GM21390 (cell line): ENCODE data around the gene DICER1.

ENCODE experiments used
- ATAC-seq: cut with Tn5 transposase; IDR thresholded peaks from one replicate; pipeline ENCODE4 v1.9.1; 2021; ENCODE audit not compliant: unreplicated experiment

Gene DICER1

DNA sequence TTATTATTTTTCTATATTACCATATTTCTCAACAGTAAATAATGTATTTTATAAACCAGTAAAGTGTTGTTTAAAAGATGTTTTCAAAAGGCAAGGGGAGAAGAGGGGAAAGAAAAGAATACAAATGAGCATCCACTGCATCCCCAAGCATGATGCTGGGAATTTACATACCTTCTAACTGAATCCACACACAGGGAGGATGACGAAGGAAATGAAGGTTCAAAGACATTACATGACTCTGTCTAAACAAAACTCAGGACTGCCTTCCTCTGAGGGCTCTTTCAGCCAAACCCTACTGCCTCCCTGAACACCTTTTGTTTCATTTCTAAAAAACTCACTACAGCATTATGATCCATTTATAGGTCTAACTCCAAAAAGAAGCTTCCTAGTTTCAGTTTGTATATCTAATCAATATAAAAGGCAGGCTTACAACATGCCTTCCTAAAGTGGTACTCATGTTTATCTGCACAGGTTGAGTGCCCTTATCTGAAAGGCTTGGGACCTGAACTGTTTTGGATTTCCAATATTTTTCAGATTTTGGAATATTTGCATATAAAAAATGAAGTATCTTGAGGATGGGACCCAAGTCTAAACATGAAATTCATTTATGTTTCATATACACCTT, 30.3 kb downstream of the DICER1 start:
- ATAC-seq, result no peak

DNA sequence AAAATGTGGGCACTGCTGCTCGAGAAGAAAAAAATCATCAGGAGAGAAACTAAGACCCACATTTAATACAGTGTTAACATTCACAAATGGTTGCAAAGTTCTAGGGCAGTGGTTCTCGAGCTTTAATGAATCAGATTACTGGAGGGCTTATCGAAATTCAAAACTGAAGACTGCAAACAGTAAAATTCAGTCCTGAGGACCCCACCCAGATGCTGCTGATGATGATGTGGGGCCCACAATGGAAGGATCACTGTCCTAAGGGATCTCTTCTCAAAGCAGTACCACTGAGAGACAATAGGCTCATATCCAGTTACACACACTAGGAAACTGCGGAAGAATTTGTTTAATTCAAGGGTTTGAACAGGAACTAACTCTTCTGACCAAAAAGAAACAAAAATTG, 31.4 kb downstream of the DICER1 start:
- no peak for ATAC-seq

- ATAC-seq, result no peak
Observed at GRCh38 chr14:95125221-95125620, 32.1 kb downstream of the DICER1 start.

GRCh38 chr14:95123891-95124579, 33.3 kb downstream of the DICER1 start:
- no peak for ATAC-seq

DNA sequence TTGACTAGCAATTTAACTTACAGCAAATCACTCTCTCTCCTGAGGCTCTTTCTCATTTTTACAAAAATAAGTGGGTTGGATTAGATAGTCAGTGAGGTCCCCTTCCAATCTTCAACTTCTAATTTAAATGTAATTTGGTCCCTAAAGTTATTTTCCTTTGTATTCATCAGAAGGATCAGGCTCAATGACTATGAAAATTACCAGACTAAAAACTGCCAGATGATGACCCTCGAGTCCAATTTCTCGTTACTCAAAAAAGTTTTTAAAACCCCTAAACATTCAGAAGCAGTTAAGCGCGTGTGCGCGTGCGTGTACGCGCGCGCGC, 34.7 kb downstream of the DICER1 start:
- no peak for ATAC-seq

GRCh38 chr14:95121911-95122620, 35.3 kb downstream of the DICER1 start:
- no peak for ATAC-seq

DNA sequence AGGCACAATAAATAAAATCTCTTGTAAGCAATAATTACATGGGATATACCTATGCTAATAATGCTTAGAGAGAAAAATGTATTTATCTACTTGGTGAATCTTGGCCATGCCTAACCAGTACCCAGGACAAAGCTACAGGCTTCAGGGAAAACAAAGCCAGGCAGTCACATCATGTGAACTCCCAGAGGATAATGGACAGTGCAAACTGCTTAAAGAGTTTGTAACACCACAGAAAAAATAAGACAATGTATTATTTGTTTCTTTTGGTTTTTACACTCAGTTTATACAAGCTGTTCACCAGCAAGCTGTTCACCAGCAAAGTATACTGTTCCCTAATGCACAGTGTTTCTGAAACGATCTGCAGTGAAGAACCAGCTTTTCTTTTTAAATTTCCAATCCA, 38.0 kb downstream of the DICER1 start:
- no peak for ATAC-seq

- ATAC-seq, result no peak
Observed at GRCh38 chr14:95117937-95118721, 39.2 kb downstream of the DICER1 start.

DNA sequence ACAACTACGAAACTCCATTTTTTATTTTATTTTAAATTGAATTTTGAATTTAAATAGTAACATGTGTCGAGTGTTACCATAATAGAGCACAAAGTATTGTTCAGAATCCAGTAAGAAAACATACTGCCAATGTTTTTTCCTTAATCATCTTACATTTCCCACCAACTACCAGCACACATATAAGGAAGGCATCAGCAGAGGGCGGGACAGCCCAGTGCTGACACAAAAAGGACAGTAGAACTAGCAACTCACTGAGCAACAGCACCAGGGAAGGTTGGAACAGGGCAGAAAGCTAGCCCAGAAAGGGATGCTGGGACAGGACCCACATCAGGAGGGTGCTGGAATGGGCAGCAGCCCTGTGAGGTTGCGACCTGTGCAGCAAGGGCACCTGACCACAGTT, 43.9 kb downstream of the DICER1 start:
- no peak for ATAC-seq

- no peak for ATAC-seq
Observed at GRCh38 chr14:95111507-95112164, 45.7 kb downstream of the DICER1 start.

- ATAC-seq, result no peak
Observed at GRCh38 chr14:95110178-95110577, 47.2 kb downstream of the DICER1 start.

DNA sequence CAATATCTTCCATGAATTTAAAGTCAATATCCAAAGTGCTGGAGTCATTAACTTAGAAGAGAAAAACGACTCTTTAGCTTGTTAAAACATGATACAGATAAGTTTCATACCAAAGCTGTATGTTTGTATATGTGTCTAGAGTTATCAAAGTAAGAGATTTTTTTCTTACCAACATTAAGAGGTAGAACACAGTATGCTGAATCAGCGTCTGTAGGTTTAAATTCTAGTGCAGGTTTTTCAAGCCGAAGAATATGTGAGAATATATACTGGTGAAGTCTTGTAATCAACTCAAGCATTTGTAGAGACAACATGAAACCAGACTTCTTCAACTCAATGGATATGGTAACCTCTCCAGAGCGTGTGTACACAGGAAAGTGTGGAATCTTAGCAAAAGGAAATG, 49.6 kb downstream of the DICER1 start:
- ATAC-seq, result no peak

- ATAC-seq, result no peak
Observed at GRCh38 chr14:95106971-95107370, 50.4 kb downstream of the DICER1 start.

DNA sequence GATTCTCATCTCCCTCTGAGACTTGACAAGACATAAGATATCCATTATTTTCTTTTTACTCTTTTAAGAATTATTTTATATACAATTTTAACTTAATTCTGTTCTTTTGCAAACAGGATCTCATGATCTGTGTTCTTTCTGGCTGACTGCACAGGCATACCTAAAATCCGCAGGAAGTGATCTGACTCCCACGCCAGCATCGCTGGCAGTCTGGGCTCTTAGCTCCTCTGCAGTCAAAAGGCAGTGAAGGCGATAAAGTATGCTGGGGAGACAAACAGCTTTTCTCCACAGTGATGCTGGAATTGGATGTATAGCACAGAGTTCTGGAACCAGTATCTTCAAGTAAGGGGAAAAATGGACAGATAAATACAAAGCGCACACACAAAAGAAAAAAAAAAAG, 52.4 kb downstream of the DICER1 start:
- no peak for ATAC-seq

- ATAC-seq, result no peak
Observed at GRCh38 chr14:95102680-95103044, 54.7 kb downstream of the DICER1 start.

DNA sequence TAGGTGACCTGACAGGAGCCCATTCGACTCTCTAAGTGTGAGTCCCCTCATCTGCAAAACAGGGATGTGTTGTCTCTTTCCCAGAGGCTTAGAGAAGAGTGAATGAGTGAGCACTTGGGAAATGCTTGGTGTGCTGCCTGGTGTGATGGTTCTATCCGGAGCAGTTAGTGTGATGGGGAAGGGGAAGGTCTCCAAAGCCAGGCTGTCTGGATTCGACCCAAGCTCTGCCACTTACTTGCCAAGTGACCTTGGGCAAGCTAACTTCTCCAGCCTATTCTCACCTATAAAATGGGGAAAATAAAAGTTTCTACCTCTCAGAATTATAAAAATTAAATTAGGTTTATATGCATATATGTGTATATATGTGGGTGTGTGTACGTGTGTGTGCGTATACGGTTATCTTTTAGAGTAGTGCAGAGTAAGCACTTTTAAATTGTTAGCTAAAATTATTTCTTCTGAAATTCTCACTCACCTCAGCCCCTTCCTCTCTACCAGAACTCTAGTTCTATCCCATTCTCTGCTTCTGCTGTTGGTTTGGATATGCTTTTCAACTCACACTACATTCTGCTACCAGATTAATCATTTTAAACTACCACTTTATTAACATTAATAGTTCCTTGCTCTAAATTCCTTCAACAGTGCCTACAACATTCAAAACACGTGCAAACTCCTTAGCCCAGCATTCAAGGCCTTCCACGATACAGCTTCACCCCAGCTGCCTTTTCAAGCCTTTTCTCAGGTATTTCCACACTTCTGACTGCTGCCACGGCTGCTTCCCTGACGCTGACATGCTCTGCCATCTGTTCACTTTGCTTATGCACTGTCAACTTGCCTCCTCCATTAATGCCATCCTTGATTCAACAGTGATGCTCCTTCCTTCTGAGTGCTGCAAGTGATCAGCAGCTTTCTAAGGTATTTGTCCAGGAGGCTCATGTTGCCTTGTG, 55.3 kb downstream of the DICER1 start:
- no peak for ATAC-seq

GRCh38 chr14:95098984-95099599, 58.2 kb downstream of the DICER1 start:
- ATAC-seq, result peak; percentile 60

DNA sequence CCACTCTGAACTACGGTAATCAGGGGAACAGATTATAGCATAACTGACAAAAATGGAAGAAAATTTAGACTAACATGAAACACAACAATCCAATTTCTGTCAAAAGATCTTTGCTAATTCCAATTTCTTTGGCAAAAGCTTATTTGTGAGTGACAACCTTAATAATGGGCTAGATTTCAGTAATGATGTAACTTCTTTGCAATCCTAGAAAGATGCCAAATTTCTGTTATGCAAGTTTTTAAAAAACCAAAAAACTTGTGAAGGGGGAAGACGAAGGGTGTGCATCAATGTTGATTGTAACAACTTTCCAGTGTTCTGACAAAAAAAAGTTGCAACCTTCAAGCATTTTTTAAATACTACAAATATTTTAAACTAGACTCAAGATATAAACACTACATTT, 59.9 kb downstream of the DICER1 start:
- ATAC-seq, result no peak

DNA sequence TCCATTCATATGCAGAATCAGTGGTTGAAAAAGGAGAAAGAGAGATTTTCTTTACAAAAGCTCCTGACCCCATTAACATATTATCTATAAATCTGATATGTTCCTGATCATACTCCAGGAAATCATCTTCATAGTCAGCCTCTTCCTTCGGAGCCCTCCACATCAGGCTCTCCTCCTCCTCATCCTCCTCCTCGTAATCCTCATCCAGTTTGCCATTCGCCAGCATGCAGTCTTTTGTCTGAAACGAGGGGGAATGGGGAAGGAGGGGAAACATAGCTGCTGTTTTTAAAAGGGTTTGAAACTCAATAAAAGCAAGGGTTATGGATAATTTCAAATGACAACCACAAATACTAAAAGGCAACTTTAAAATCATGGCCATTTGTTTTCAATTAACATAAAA, 60.9 kb downstream of the DICER1 start:
- no peak for ATAC-seq

- no peak for ATAC-seq
Observed at GRCh38 chr14:95095996-95096395, 61.3 kb downstream of the DICER1 start.
